Sigmoid colon (tissue), 4 donors: ENCODE measurements around the gene CRTAC1.

ENCODE experiments used
- EP300 ChIP-seq, 4 donors: sonication (generic); formaldehyde crosslinking; IDR thresholded peaks; one replicate each; pipeline ENCODE4 v1.6.1; 2017; ENCODE audit warnings: antibody characterized with exemption in 4 of 4
- POLR2A ChIP-seq, 2 donors: fragments of 450-650 bp; IDR thresholded peaks; one replicate each; pipeline ENCODE4 v1.6.1; 2016; ENCODE audit warnings: antibody characterized with exemption in 2 of 2, mild to moderate bottlenecking in 2 of 2, moderate library complexity in 2 of 2
- POLR2AphosphoS5 ChIP-seq, 4 donors: sonication (generic); formaldehyde crosslinking; IDR thresholded peaks; one replicate each; pipeline ENCODE4 v1.6.1; 2017; ENCODE audit warnings: antibody characterized with exemption in 4 of 4
- TF ChIP-seq, protein P1 (sequence below), 4 experiments: fragments of 450-650 bp in 3 of 4; fragments of 200-600 bp in 1 of 4; IDR thresholded peaks; one replicate each; pipeline ENCODE4 v1.5.1; 2016 to 2019; ENCODE audit warnings: antibody characterized with exemption in 4 of 4, mild to moderate bottlenecking in 3 of 4, moderate library complexity in 2 of 4

DNA sequence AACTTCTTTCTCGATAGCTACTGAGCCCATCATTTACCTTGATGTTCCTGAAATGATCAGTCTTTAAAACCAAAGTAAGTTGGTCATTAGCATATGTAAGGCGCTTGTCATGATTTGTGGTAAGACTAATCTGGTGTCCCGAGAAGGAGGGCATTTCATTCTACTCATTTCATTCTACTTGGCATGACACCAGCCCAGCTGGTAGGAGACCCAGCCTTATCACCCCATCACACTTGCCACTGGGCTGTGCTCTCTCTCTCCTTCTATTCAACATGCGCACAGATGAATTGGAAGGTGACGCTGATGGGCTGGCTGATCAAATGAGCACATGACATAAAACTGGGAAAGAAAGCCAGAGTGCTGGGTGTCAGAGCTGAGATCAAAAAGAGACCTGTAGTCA lies 65.7 kb downstream of the CRTAC1 start:
- TF ChIP-seq, protein P1, sequence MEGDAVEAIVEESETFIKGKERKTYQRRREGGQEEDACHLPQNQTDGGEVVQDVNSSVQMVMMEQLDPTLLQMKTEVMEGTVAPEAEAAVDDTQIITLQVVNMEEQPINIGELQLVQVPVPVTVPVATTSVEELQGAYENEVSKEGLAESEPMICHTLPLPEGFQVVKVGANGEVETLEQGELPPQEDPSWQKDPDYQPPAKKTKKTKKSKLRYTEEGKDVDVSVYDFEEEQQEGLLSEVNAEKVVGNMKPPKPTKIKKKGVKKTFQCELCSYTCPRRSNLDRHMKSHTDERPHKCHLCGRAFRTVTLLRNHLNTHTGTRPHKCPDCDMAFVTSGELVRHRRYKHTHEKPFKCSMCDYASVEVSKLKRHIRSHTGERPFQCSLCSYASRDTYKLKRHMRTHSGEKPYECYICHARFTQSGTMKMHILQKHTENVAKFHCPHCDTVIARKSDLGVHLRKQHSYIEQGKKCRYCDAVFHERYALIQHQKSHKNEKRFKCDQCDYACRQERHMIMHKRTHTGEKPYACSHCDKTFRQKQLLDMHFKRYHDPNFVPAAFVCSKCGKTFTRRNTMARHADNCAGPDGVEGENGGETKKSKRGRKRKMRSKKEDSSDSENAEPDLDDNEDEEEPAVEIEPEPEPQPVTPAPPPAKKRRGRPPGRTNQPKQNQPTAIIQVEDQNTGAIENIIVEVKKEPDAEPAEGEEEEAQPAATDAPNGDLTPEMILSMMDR (IDR thresholded peaks at IDR 0.05) = no peak
- TF ChIP-seq POLR2AphosphoS5 (IDR thresholded peaks at IDR 0.05) = no peak
- no peak for TF ChIP-seq EP300 (IDR thresholded peaks at IDR 0.05)
- TF ChIP-seq POLR2A (IDR thresholded peaks at IDR 0.05) = no peak
